ENCODE data around the gene SLC25A39. TPM values are rescaled to one million over a fixed set of nuclear protein-coding genes. Genes with fewer than 3 reads are reported as not detected.
A peak's percentile ranks its signal among the peaks of the same experiment; 100 is the strongest.

The SLC25A39 gene
- total RNA-seq, 4 donors from 2014 or later, result 93.2 to 148 (median 107) TPM

GRCh38 chr17:44317545-44317944 lies 7.1 kb downstream of the SLC25A39 start:
- intact Hi-C loops (cut with DNase I), result no loop called here
- H3K27me3 ChIP-seq, result peaks cover 0 to 58% (median 11%) of the 10 kb centered on the region in 4 donors
- WGBS, 2 donors, result 90 to 96% methylated on average over 4 to 6 of the region's 6 CpGs

GRCh38 chr17:44315760-44316731 lies 8.6 kb downstream of the SLC25A39 start:
- Histone ChIP-seq H3K27ac (no peak overlapping the region), H3K4me3 (peak overlapping the region in 3 of 4 donors; percentile 29 to 64 (median 40)), H3K27me3 (peaks cover 0 to 67% (median 11%) of the 10 kb centered on the region in 4 donors), H3K9me3 (no peaks in the 10 kb centered on the region), H3K4me1 (peaks cover 15 to 29% (median 16%) of the 10 kb centered on the region in 3 donors), H3K36me3 (peaks cover 17 to 25% (median 18%) of the 10 kb centered on the region in 3 donors)
- intact Hi-C loops (cut with DNase I), result no loop called here
- no peak for DNase-seq
- TF ChIP-seq CTCF (IDR thresholded peaks at IDR 0.05) (no peak), POLR2A (IDR thresholded peaks at IDR 0.05) (no peak)
- WGBS, 2 donors, result 12 to 13% methylated on average over 25 to 27 of the region's 38 CpGs

More at GRCh38 chr17:44317545-44317944, 7.1 kb downstream of the SLC25A39 start:
- H3K4me1 ChIP-seq, result peaks cover 15 to 33% (median 16%) of the 10 kb centered on the region in 3 donors
- no peak overlapping the region for H3K27ac ChIP-seq
- peaks cover 23 to 40% (median 31%) of the 10 kb centered on the region in 3 donors for H3K36me3 ChIP-seq
- TF ChIP-seq POLR2A (IDR thresholded peaks at IDR 0.05) (no peak), CTCF (IDR thresholded peaks at IDR 0.05) (no peak)
- H3K4me3 ChIP-seq, result no peak overlapping the region
- DNase-seq, result no peak
- H3K9me3 ChIP-seq, result no peaks in the 10 kb centered on the region

GRCh38 chr17:44314869-44315661 lies 9.6 kb downstream of the SLC25A39 start:
- TF ChIP-seq POLR2A (IDR thresholded peaks at IDR 0.05) (no peak), CTCF (IDR thresholded peaks at IDR 0.05) (no peak)
- Histone ChIP-seq H3K36me3 (peaks cover 7 to 15% (median 9%) of the 10 kb centered on the region in 3 donors), H3K4me3 (peak overlapping the region; percentile 5 to 64 (median 34)), H3K27ac (no peak overlapping the region), H3K27me3 (peaks cover 0 to 67% (median 11%) of the 10 kb centered on the region in 4 donors), H3K4me1 (peaks cover 15 to 29% (median 16%) of the 10 kb centered on the region in 3 donors), H3K9me3 (no peaks in the 10 kb centered on the region)
- no peak for DNase-seq
- WGBS, 2 donors, result 0 to 4% methylated on average over 3 to 4 of the region's 81 CpGs
- intact Hi-C loops (cut with DNase I), result no loop called here

GRCh38 chr17:44314524-44314868 lies 10.1 kb downstream of the SLC25A39 start:
- no peak overlapping the region for H3K27ac ChIP-seq
- WGBS, 2 donors, result 19 to 40% methylated on average over 6 to 9 of the region's 11 CpGs
- peaks cover 0 to 67% (median 11%) of the 10 kb centered on the region in 4 donors for H3K27me3 ChIP-seq

More at GRCh38 chr17:44314524-44314868, 10.1 kb downstream of the SLC25A39 start:
- H3K4me1 ChIP-seq, result peaks cover 16 to 32% (median 18%) of the 10 kb centered on the region in 3 donors
- TF ChIP-seq CTCF (IDR thresholded peaks at IDR 0.05), result no peak
- TF ChIP-seq POLR2A (IDR thresholded peaks at IDR 0.05), result no peak
- intact Hi-C loops (cut with DNase I), result no loop called here
- peak overlapping the region in 1 of 4 donors; percentile 64 for H3K4me3 ChIP-seq
- no peak for DNase-seq
- H3K9me3 ChIP-seq, result no peaks in the 10 kb centered on the region
- H3K36me3 ChIP-seq, result peaks cover 1 to 9% (median 3%) of the 10 kb centered on the region in 3 donors
